ENCODE measurements around the gene MVB12A.

The MVB12A gene

DNA sequence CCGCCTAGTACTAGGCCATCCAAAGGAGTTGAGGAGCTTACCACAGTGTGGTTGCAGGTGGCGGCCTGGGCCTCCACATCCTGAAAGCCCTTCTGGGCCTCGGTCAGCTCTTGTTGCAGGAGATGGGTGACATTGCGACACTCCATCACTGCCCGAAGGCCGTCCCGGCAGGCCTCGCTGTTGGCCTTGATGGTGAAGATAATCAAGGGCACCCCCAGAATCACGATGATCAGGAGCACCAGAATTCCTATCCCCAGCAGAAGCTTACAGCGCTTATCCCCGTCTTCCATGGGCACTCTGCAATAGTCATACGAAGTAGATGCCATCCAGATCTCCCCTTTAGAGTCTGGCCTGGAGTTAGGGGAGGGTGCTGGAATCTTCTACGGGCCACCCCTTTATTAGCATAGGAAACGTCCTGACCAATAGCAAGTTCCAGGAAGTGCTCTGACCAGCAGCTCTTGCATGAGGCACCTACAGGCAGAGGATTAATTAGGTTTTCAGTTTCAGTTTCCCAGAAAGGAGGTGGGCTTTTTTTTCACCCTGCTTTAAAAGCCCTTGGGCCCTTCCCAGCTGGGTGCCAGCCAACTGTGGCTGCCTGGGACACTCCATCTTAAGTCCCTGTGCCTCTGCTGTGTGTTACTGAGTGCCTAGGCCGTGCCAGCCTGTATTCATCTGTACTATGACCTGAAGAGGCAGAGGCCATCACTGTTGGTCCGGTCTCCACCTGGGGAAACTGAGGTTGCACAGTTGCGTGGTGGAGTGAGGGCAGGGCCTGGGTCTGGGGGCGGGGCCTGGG is 14.4 kb upstream of the MVB12A start, which contains the start of gene BST2:
Gene BST2 (minus strand): TSS at position 381 of the 796 bp plus-strand sequence. CDS start 55 bp downstream, at position 326.
- peak; percentile 74 for DNase-seq

DNA sequence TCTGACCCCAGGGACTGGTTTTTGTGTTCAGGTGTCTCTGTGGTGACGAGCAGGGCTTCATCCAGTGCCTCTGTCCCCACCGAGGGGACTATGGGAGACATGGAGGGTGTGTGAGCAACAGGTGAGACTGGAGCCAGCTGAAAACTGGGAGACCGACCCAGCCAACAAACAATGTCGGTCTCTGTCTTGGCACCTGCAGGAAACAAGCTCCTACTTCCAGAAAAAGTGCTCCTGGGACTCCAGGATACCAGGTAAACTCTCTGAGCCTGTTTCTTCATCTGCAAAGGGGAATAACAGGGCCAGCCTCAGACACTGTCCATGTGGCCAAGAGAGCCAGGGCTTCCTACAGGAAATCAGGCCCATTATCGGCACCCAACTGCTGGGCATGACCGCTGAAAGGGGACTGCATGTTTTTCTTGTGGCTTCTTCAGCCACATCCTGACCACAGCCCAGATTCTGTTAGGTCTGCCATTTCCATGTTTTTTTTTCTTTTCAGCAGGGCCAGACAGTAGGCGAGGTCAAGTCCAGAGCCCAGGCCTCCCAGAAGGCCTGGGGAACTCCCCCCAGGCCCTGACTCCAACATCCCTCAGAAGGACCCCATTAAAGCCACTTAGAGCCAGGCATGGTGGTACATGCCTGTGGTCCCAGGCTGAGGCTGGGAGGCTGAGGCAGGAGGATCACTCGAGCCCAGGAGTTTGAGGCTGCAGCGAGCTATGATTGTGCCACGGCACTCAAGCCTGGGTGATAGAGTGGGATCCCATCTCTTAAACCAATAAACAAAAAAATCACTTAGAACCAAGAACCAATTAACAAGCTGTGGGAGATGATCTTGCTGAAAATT is 13.6 kb upstream of the MVB12A start:
- DNase-seq, result no peak

DNA sequence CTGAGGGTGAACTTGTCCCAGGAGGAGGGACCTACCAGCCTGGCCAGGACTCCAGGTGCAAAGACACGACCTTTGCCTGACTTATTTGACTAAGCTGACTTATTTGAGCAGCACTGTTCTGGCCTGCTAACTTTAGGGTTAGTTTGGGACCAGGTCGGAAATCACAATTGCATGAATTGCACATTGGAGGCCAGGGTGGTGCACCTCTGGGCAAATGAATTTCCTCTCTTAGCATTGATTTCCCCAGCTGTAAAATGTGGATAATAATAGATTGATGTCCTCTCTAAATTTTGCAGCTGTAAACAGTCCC is 13.0 kb upstream of the MVB12A start:
- no peak for DNase-seq

- no peak for DNase-seq
Observed at GRCh38 chr19:17409990-17410389, 9.9 kb upstream of the MVB12A start.

GRCh38 chr19:17411801-17412200 is 8.0 kb upstream of the MVB12A start:
- DNase-seq, result no peak

- DNase-seq, result no peak
Observed at GRCh38 chr19:17414097-17414496, 5.8 kb upstream of the MVB12A start.

DNA sequence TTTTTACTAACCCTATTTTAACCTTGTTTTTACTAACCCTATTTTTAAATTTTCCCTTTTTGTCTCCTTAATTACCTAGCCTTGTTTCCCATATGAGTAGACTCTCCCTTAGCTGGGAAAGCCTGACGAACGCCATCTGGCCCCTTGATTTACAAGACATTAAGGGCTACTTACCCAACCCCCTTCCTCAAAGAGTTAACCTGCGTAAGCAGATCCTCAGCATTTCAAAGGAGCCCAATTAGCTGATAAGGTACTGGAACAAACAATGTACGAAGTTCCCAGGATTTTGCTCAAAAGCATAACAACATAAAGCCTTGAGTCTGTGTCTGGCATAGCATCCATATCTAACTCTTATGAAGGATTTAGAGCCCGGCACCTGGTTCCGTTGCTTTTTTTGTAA is 4.7 kb upstream of the MVB12A start:
- no peak for DNase-seq

- DNase-seq, result no peak
Observed at GRCh38 chr19:17418710-17419109, 1.1 kb upstream of the MVB12A start.

DNA sequence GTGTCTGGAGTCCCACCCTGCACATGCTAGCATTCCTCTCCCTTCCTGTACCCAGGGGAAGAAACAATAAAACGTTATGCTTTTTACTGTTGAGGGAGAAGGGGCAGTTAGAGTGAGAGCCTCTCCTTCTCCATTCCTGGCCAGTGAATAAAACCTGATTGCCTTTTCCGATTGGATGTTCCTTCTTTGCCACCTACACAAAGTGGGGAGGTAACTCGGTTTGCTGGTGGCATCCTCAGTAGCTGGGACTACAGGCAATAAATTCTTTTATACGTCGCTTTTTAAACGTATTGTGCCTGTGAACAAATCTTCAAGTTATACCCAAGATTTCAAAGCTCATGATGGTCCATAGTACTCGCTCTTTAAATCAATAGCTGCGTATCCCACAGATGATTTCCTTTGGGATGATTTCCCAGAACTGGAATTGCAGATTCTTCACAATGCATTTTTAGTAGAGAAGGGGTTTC is 660 bp upstream of the MVB12A start:
- no peak for DNase-seq

DNA sequence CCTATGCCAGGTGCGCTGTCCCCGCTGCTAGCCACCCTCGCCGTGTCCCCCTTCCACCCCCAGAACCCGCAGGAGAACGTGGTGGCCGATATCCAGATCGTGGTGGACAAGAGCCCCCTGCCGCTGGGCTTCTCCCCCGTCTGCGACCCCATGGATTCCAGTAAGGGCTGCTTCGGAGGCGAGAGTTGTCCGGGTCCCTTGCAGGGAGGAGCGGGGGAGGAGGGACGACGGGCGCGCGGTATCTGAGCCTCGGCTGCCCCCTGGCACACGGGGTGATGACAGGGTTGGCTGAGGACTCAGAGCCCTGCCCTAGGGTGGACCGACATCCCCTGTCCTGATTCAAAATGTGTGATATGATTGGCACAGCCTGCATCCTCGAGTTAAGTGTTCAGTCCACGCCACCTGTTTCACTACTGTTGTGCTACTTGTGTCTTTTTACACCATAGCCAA is 653 bp downstream of the MVB12A start:
- no peak for DNase-seq

DNA sequence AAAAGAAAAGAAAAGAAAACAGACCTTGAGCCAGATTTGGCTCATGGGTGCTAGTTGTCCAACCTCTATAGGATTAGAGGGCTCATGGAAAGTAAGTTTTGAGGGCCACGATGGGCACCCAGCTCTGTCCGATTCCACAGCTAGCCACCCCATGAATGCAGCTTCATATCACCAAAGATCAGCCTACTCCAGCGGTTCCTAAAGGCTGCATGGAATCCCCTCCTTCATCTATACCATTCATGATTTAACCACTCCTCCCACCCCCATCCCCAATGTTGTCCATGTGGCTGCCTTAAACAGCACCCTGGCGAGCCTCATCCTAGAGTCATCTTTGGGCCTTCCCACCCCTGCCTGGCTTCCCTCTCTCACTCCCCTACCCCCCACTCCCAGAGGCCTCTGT is 2.1 kb downstream of the MVB12A start:
- DNase-seq, result no peak

- no peak for DNase-seq
Observed at GRCh38 chr19:17423429-17424208, 3.8 kb downstream of the MVB12A start.

DNA sequence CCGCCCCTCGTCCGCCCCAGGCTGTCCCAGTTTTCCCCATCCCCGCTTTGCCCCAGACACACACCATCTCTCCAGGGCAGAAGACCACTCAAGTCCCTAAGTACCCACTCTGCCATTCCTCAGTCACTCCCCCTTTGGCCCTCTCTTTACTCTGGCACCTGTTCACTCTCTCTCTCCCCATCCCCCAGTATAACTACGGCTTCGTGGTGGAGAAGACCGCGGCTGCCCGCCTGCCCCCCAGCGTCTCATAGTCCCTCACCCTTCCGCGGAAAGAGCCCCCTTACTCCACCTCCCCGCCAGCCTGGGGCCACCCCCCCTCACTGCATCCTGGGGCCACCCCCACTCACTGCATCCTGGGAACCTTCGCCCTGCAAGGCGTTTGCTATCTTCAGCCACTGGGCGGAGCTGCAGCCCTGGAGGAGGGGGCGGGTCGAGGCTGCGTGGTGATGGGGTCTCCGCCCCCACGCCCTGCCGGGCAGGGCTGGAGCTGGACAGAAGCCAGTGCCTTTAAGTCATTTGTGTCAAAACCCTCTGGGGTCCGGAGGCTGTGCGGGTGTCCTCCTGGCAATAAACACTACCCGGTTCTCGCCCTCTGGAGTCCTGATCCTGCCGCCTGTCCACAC is 5.0 kb downstream of the MVB12A start:
- peak; percentile 54 for DNase-seq

- DNase-seq, result no peak
Observed at GRCh38 chr19:17429641-17430113, 9.8 kb downstream of the MVB12A start.

DNA sequence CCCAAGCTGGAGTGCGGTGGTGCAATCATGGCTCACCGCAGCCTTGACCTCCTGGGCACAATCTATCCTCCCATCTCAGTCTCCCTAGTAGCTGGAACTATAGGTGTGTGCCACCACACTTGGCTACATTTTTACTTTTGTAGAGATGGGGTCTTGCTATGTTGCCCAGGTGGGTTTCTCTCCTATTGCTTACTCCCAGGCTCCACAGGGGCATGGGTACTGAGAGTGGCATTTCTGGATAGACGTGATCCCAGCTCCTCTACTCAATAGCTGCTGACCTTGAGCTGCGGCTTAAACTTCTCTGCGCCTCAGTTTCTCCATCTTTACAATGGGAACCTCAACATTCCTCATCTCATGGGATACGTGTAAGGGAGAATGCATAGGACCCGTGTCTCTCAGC is 11.6 kb downstream of the MVB12A start:
- DNase-seq, result no peak

DNA sequence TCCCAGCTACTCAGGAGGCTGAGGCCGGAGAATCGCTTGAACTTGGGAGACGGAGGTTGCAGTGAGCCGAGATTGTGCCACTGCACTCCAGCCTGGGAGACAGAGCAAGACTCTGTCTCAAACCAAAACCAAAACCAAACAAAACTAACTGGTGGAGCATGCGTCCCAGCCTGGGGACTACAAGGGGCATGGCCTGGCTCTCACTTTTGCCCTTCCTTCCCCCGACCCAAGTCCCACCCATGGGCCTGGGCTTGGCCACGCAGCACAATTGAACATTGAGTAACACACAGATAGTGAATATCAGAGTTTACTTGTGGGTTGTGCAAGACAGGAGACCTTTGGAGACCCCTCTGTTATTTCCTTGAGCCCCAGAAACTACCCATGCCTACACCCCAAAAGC is 15.4 kb downstream of the MVB12A start:
- no peak for DNase-seq

- no peak for DNase-seq
Observed at GRCh38 chr19:17436094-17436873, 16.4 kb downstream of the MVB12A start.

- DNase-seq, result no peak
Observed at GRCh38 chr19:17436874-17437267, 17.0 kb downstream of the MVB12A start.

DNA sequence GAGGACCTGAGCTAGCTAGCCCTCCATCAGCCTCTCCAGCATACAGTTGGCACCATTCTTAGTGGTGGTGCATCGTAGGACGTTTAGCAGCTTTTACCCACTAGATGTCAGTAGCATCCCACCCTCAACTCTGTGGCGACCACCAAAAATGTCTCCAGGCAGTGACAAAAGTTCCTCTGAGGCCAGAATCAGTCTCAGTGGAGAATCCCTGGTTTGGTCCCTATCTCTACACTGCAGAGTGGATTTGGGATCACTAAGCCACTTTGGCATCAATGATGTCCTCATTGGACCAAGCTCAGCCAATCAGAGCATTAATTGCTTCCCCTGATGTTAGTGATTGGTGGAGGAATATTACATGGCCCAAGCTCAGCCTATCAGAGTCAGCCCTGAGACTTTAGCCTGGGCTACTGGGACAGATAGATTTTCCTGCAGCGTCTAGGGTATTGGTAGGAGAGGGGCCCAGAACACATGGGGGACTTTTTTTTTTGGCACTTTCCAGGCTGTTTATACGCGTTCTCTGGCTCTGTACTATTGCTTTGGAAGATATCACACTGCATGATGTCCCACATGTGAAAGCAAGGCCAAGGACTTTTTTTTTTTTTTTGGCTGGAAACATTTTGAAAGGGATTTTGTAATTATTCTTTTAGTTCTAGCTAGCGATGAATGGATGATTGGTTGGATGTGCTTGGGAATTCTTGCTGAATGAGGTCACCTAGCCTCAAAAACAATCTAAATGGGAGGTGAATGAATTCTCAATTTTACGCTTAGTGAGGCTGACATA is 21.6 kb downstream of the MVB12A start:
- no peak for DNase-seq

- DNase-seq, result no peak
Observed at GRCh38 chr19:17445526-17446165, 25.8 kb downstream of the MVB12A start.

Data from NCI-H226 (cell line).